Measurements from ENCODE around the gene VPS13D. TPM values are rescaled to one million over a fixed set of nuclear protein-coding genes. Genes with fewer than 3 reads are reported as not detected.
A peak's percentile ranks its signal among the peaks of the same experiment; 100 is the strongest.

Gene VPS13D
- polyA plus RNA-seq, 3 donors: 3.6 to 20.2 (median 5.1) TPM

DNA sequence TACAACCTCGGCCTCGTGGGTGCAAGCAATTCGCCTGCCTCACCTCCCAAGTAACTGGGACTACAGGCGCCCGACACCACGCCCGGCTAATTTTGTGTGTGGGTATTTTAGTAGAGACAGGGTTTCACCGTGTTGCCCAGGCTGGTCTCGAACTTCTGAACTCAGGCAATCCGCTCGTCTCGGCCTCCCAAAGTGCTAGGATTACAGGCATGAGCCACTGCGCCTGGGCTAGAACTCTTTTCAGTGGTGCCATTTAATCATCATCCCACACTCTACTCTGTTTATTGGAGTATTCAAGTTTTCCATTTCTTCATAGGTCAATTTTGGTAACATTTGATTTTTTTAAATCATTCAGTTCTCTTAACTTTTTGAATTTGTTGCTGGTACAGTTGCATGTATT lies 286.9 kb downstream of the VPS13D start:
- Mint-ChIP-seq H3K4me1 (no peaks in the 10 kb centered on the region), H3K4me3 (no peak overlapping the region), H3K9me3 (peaks cover 0 to 2% (median 0%) of the 10 kb centered on the region in 7 donors), H3K27me3 (ENCODE audit: low read depth in 3 of 3) (peaks cover 0 to 2% (median 0%) of the 10 kb centered on the region in 3 donors), H3K27ac (no peak overlapping the region), H3K36me3 (peaks cover 7 to 8% of the 10 kb centered on the region in 2 donors)
- H3K9me3 ChIP-seq (replicated peaks in 1 of 2; ENCODE audit: control insufficient read depth in 1 of 2, insufficient read depth in 1 of 2, low read length in 2 of 2): no peaks in the 10 kb centered on the region
- H3K9ac ChIP-seq (ENCODE audit: insufficient read depth, low read length, poor library complexity, severe bottlenecking): no peak overlapping the region
- TF ChIP-seq CTCF (IDR thresholded peaks at IDR 0.05): no peak
- no peak overlapping the region for H3K4me3 ChIP-seq (replicated peaks in 1 of 3; ENCODE audit: low read depth in 2 of 3, low read length in 3 of 3)
- 100% methylated on average over 1 of the region's 13 CpGs for WGBS (ENCODE audit: insufficient coverage)
- no peak overlapping the region for H3K27ac ChIP-seq (ENCODE audit: low read depth in 1 of 2, low read length in 2 of 2)
- H3K4me2 ChIP-seq (replicated peaks; ENCODE audit: extremely low read depth, low read length, poor library complexity, severe bottlenecking): no peak overlapping the region
- H3K36me3 ChIP-seq (replicated peaks in 1 of 2; ENCODE audit: control insufficient read depth in 1 of 2, insufficient read depth in 2 of 2, low read length in 2 of 2): peaks cover 0 to 3% of the 10 kb centered on the region in 2 donors
- H3K79me2 ChIP-seq (ENCODE audit: insufficient read depth, low read length): no peaks in the 10 kb centered on the region
- intact Hi-C loops (cut with micrococcal nuclease): no loop called here
- no peaks in the 10 kb centered on the region for H3K4me1 ChIP-seq (ENCODE audit: control insufficient read depth in 1 of 2, insufficient read depth in 2 of 2, low read length in 2 of 2)
- no peak overlapping the region for H2AFZ ChIP-seq (ENCODE audit: insufficient read depth, low read depth, low read length, poor library complexity, severe bottlenecking)
- no peaks in the 10 kb centered on the region for H3K27me3 ChIP-seq (ENCODE audit: control insufficient read depth in 2 of 2, insufficient read depth in 2 of 2, low read length in 2 of 2)
- DNase-seq: no peak
- H4K20me1 ChIP-seq (ENCODE audit: insufficient read depth, low read length): no peaks in the 10 kb centered on the region

DNA sequence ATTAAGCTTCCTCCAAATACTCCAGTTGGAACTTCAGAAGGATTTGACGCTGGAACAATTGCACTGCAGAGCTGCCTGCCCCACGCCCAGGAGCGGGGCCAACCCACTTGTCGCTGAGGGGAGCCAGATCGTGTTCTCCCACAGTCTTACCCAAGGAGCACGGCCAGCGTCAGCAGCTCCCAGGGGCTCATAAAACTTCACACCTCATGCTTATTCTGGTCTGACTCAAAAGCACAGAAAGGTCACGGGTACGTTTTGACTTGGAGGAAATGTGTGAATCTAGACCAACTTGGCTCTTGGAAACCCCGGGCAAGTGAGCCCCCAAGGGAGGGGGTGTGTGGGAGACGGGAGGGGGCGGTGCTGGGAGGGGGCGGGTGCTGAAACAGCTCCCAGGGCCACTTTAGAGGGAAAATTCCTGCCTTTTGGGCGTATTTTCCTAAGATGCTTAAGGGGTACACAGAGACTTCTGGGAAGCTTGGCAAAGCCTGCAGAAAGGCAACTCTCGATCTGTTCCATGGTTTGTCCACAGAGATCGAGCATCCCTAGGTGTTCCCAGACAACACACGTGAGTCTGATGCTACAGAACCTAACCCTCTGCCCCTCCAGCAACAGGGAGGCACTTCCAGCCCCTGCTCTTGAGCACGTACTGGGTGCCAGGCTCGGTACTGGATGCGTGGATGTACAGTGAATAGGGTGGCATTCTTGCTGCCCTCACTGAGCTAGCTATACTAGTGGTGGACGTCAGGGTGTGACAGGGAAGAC lies 289.3 kb downstream of the VPS13D start:
- Histone ChIP-seq H3K9ac (ENCODE audit: insufficient read depth, low read length, poor library complexity, severe bottlenecking) (no peak overlapping the region), H3K4me3 (replicated peaks in 1 of 3; ENCODE audit: low read depth in 2 of 3, low read length in 3 of 3) (no peak overlapping the region), H3K79me2 (ENCODE audit: insufficient read depth, low read length) (no peaks in the 10 kb centered on the region), H3K36me3 (replicated peaks in 1 of 2; ENCODE audit: control insufficient read depth in 1 of 2, insufficient read depth in 2 of 2, low read length in 2 of 2) (no peaks in the 10 kb centered on the region), H4K20me1 (ENCODE audit: insufficient read depth, low read length) (no peaks in the 10 kb centered on the region), H3K27ac (ENCODE audit: low read depth in 1 of 2, low read length in 2 of 2) (no peak overlapping the region), H3K27me3 (ENCODE audit: control insufficient read depth in 2 of 2, insufficient read depth in 2 of 2, low read length in 2 of 2) (no peaks in the 10 kb centered on the region), H3K4me2 (replicated peaks; ENCODE audit: extremely low read depth, low read length, poor library complexity, severe bottlenecking) (no peak overlapping the region), H3K4me1 (ENCODE audit: control insufficient read depth in 1 of 2, insufficient read depth in 2 of 2, low read length in 2 of 2) (no peaks in the 10 kb centered on the region), H2AFZ (ENCODE audit: insufficient read depth, low read depth, low read length, poor library complexity, severe bottlenecking) (no peak overlapping the region), H3K9me3 (replicated peaks in 1 of 2; ENCODE audit: control insufficient read depth in 1 of 2, insufficient read depth in 1 of 2, low read length in 2 of 2) (no peaks in the 10 kb centered on the region)
- no peaks in the 10 kb centered on the region for H3K4me1 Mint-ChIP-seq
- intact Hi-C loops (cut with micrococcal nuclease): no loop called here
- H3K27ac Mint-ChIP-seq: peak overlapping the region in 1 of 7 donors; percentile 61
- peaks cover 0 to 4% (median 2%) of the 10 kb centered on the region in 3 donors for H3K27me3 Mint-ChIP-seq (ENCODE audit: low read depth in 3 of 3)
- no peak for TF ChIP-seq CTCF (IDR thresholded peaks at IDR 0.05)
- 86% methylated on average over 13 of the region's 21 CpGs for WGBS (ENCODE audit: insufficient coverage)
- DNase-seq: no peak
- H3K36me3 Mint-ChIP-seq: no peaks in the 10 kb centered on the region
- peaks cover 0 to 2% (median 0%) of the 10 kb centered on the region in 7 donors for H3K9me3 Mint-ChIP-seq
- H3K4me3 Mint-ChIP-seq: no peak overlapping the region

Measured in CD14-positive monocyte (primary cell).